GM12892 (cell line): ENCODE results near the gene ZNF511.

Experiments
- POLR2A ChIP-seq: IDR thresholded peaks from 2 replicates; pipeline ENCODE4 v1.6.1; 2011; ENCODE audit warnings: low read depth, low read length, control low read depth
- POLR2AphosphoS5 ChIP-seq: IDR thresholded peaks from 2 replicates; pipeline ENCODE4 v1.6.1; 2011; ENCODE audit warnings: low read depth, low read length, control low read depth
- TAF1 ChIP-seq: IDR thresholded peaks from 2 replicates; pipeline ENCODE4 v1.6.1; 2011; ENCODE audit warnings: low read depth, mild to moderate bottlenecking, control low read depth, low read length, borderline replicate concordance

DNA sequence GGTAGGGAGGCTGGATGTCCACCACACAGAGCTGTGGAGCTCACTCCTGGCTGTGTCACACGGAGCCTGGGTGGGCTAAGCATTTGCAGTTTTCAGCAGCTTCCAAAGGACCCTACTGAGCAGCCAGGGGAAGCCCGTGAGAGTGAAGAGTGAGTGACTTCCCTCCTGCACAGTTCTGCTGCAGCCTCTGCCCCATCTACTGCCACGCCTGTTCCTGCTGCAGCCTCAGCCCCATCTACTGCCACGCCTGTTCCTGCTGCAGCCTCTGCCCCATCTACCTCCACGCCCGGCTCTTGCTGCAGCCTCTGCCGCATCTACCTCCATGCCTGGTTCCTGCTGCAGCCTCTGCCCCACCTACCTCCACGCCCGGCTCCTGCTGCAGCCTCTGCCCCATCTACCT lies 44.3 kb upstream of the ZNF511 start:
- TF ChIP-seq POLR2AphosphoS5 (no peak), POLR2A (no peak), TAF1 (no peak)
